Measurements from ENCODE around the gene HACD3. TPM values are rescaled to one million over a fixed set of nuclear protein-coding genes. Genes with fewer than 3 reads are reported as not detected.

The HACD3 gene
- total RNA-seq, 4 donors from 2014 or later, result 31.3 to 50.9 (median 36.9) TPM

DNA sequence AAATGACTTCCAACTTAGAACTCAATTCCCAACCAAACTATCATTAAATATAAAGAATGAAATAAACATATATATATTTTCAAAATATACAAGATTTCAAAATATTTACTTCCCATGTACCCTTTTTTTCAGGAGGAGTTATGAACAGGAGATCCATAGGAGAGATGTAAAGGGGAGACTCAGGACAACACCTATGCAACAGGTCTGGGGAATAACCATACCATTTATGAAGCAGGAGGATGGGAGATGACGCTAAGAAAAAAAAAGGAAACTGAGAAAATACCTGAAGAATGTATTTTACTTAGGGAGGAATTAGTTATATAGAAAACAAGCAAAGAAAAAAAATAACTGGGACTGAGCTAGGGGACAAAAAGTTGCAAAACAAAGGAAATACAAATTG is 56.8 kb downstream of the HACD3 start:
- TF ChIP-seq, protein P1, sequence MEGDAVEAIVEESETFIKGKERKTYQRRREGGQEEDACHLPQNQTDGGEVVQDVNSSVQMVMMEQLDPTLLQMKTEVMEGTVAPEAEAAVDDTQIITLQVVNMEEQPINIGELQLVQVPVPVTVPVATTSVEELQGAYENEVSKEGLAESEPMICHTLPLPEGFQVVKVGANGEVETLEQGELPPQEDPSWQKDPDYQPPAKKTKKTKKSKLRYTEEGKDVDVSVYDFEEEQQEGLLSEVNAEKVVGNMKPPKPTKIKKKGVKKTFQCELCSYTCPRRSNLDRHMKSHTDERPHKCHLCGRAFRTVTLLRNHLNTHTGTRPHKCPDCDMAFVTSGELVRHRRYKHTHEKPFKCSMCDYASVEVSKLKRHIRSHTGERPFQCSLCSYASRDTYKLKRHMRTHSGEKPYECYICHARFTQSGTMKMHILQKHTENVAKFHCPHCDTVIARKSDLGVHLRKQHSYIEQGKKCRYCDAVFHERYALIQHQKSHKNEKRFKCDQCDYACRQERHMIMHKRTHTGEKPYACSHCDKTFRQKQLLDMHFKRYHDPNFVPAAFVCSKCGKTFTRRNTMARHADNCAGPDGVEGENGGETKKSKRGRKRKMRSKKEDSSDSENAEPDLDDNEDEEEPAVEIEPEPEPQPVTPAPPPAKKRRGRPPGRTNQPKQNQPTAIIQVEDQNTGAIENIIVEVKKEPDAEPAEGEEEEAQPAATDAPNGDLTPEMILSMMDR (IDR thresholded peaks at IDR 0.05), result no peak
- DNase-seq (ENCODE audit: low spot score), result no peak
- ATAC-seq (ENCODE audit: low FRiP score), result no peak

DNA sequence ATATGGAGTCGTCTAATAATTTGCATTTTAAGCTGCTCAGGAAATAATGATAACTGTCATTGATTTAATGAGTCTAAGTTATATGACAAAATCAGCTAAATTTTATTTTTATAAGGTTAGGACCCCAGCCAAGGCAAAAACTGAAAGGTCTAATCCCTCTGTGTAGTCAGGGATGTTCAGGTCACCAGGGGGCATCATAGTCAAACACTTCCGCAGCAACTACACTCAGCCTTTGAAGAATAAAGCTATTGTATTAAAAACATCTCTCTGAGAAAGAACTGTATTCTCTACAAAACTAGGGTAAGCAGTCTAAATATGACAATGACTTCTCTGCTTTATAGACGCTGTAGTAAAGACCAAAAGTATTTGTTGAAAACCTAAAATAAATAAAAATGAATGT is 65.7 kb downstream of the HACD3 start:
- TF ChIP-seq, protein P1 (IDR thresholded peaks at IDR 0.05), result no peak
- no peak for ATAC-seq (ENCODE audit: low FRiP score)
- no peak for DNase-seq (ENCODE audit: low spot score)

- TF ChIP-seq, protein P1 (IDR thresholded peaks at IDR 0.05), result no peak
- DNase-seq (ENCODE audit: low spot score) (no peak), ATAC-seq (ENCODE audit: low FRiP score) (no peak)
These were observed 68.2 kb downstream of the HACD3 start for GRCh38 chr15:65598468-65598867.

- DNase-seq (ENCODE audit: low spot score) (no peak), ATAC-seq (ENCODE audit: low FRiP score) (no peak)
- TF ChIP-seq, protein P1 (IDR thresholded peaks at IDR 0.05), result no peak
These were observed 69.4 kb downstream of the HACD3 start for GRCh38 chr15:65599677-65600076.

DNA sequence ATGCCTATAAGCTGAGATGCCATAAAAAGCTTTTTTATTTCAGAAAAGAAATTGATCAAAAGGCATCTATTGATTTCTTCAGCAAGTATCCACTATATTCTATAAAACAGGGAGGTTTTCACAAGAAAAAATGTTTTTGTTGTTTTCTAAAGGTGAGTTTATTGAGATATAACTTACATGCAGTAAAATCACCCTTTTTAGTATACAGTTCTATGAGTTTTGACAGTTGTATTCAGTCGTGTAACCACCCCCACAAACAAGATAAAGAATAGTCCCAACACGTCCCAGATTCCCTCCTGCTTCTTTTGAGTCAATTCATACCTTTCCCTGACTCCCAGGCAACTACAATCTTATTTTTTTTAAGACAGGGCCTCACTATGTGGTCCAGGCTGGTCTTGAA is 72.9 kb downstream of the HACD3 start:
- TF ChIP-seq, protein P1 (IDR thresholded peaks at IDR 0.05), result no peak
- ATAC-seq (ENCODE audit: low FRiP score), result no peak
- DNase-seq (ENCODE audit: low spot score), result no peak

DNA sequence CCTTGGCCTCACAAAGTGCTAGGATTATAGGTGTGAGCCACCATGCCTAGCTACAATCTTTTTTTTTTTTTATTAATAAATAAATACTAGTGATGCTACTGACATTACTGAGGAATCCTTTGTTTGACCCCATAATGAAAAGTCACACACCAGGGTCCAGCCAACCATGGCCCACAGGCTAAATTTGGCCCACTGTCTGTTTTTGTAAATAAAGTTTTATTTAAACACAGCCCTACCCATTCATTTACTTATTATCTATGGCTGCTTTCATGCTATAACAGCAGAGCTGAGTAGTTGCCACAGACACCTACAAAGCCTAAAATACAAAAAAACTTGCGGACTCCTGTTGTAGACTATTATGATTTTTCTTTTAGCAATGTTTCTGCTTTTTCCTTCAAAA is 73.3 kb downstream of the HACD3 start:
- ATAC-seq (ENCODE audit: low FRiP score) (no peak), DNase-seq (ENCODE audit: low spot score) (no peak)
- TF ChIP-seq, protein P1 (IDR thresholded peaks at IDR 0.05), result no peak

GRCh38 chr15:65610871-65611718 is 80.8 kb downstream of the HACD3 start, which contains the start of gene INTS14:
INTS14 (minus strand) TSS chr15:65611131; CDS start chr15:65607380, 3,751 bp downstream.
- TF ChIP-seq, protein P1 (IDR thresholded peaks at IDR 0.05), result no peak
- peak; percentile 100 for ATAC-seq (ENCODE audit: low FRiP score)
- peak; percentile 90 for DNase-seq (ENCODE audit: low spot score)
